SK-N-MC (cell line): ENCODE measurements around the gene C5.

Experiments
- EZH2 ChIP-seq: fragments of 200-600 bp; sonication (generic); IDR thresholded peaks from one replicate; pipeline ENCODE4 v1.6.1; 2017; ENCODE audit warnings: antibody characterized with exemption
- FOXP2 ChIP-seq: optimal IDR thresholded peaks from 2 replicates; pipeline ENCODE3; 2011; ENCODE audit warnings: mild to moderate bottlenecking, moderate library complexity; ENCODE audit not compliant: insufficient read depth; ENCODE audit errors: extremely low read length, control extremely low read depth
- POLR2AphosphoS5 ChIP-seq: IDR thresholded peaks from 2 replicates; pipeline ENCODE4 v1.6.1; 2012; ENCODE audit warnings: mild to moderate bottlenecking, low read depth, low read length, borderline replicate concordance

DNA sequence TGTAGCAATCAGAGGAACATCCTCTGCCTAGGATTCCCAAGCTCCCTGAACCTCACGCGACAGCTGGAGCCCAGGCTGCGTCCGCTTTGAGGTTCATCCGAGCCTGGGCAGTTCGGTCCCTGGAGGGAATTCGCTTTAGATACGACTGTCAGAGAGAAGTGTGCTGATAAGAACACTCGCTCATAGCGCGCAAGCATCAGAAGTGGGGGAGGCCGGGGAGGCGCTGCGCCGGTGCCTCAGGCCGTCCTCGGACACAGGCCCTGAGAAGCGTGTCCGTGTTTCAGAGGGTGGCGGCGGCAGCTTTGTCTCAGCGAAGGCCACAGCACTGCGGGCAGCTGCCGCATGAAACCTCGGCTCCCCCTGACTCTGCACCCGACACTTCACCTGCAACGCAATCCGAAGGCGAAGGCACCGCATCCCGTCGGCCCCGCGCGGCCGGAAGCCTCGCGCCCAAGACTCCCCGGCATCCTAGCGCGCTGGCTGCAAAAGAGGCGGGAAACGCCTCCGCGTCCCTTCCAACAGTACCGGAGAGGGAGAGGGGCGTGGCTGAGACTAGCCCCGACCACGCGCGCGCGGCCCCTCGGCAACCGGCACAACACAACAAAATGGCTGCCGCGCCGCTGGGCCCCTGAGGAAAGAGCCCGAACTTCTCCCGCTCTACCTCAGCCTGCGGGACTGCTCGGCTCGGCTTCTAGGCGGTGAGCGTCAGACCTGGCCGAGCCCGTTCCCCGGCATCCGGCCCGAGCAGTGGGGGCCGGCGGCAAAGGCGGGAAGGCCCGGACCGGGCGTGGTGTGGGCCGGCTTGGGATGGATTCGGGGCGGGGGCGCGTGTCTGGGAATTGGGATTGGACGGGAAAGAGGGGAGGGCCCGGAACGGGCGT lies 24.5 kb upstream of the C5 start, which contains the start of gene CNTRL:
- peak; percentile 72; the same call in 1 of the 2 replicates for TF ChIP-seq POLR2AphosphoS5
- no peak for TF ChIP-seq EZH2
- no peak for TF ChIP-seq FOXP2
